Right lobe of liver (tissue), 4 donors: ENCODE measurements around the gene FILIP1L.

Experiments
- CTCF ChIP-seq, 4 donors: fragments of 200-600 bp in 3 of 4; fragments of 450-650 bp in 1 of 4; IDR thresholded peaks; one replicate each; pipeline versions ENCODE4 v1.5.1 to v1.8.0; 2016 to 2022; ENCODE audit warnings: antibody characterized with exemption in 4 of 4, mild to moderate bottlenecking in 2 of 4
- POLR2A ChIP-seq: fragments of 450-650 bp; IDR thresholded peaks from one replicate; pipeline ENCODE4 v1.6.1; 2017; ENCODE audit warnings: antibody characterized with exemption, mild to moderate bottlenecking
- donor health status: DM: no; HTN: no; CAD: no.
- donor health status: DM: no; HTN: no; CAD: no.
- donor health status: DM: no; HTN: yes; CAD: no.

- TF ChIP-seq CTCF (IDR thresholded peaks at IDR 0.05), result no peak
- TF ChIP-seq POLR2A, result no peak
Measured at GRCh38 chr3:99966662-99967416, 147.5 kb downstream of the FILIP1L start.
